ENCODE results near the gene LTC4S.

DNA sequence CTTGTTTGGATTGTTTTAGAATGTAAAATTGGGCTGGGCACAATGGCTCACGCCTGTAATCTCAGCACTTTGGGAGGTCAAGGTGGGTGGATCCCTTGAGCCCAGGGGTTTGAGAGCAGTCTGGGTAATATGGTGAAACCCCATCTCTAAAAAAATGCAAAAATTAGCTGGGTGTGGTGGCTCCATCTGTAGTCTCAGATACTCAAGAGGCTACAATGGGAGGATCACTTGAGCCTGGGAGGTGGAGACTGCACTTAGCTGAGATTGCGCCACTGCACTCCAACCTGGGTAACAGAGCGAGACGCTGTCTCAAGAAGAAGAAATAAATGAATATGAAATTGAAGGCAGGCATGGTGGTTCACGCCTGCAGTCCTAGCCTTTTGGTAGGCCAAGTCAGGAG, 39.8 kb upstream of the LTC4S start:
- TF ChIP-seq CTCF (IDR thresholded peaks at IDR 0.05 in 4 of 5, conservative IDR thresholded peaks at IDR 0.05 in 1 of 5) (no peak), POLR2A (IDR thresholded peaks at IDR 0.05) (no peak)
